ENCODE results near the gene NOP9.

- no peak for TF ChIP-seq CTCF (IDR thresholded peaks at IDR 0.05; ENCODE audit: low read depth, low read length, poor library complexity, severe bottlenecking)
- TF ChIP-seq EZH2phosphoT487 (IDR thresholded peaks at IDR 0.05; ENCODE audit: borderline replicate concordance, low read length): no peak
Observed at GRCh38 chr14:24314377-24315193, 14.9 kb downstream of the NOP9 start.
